H9 (cell line): ENCODE results near the gene CCDC141. TPM values are rescaled to one million over a fixed set of nuclear protein-coding genes. Genes with fewer than 3 reads are reported as not detected.

Experiments
- DNase-seq: peaks from one replicate; pipeline ENCODE4 v3.0.0-alpha.2; 2017
- H2AFZ ChIP-seq: one replicate; pipeline ENCODE4 v1.6.1; 2013; ENCODE audit warnings: mild to moderate bottlenecking, low read length, control low read depth, moderate library complexity
- H2AK5ac ChIP-seq: 2 replicates; pipeline ENCODE4 v1.6.1; 2013; ENCODE audit warnings: low read length, control low read depth, mixed read lengths; ENCODE audit not compliant: insufficient read length
- H2BK120ac ChIP-seq: one replicate; pipeline ENCODE4 v1.6.1; 2013; ENCODE audit warnings: low read depth, mild to moderate bottlenecking, low read length, control low read depth, inconsistent platforms; ENCODE audit not compliant: poor library complexity, severe bottlenecking
- H2BK12ac ChIP-seq: 2 replicates; pipeline ENCODE4 v1.6.1; 2013; ENCODE audit warnings: low read length, control low read depth, mixed read lengths, low read depth; ENCODE audit not compliant: insufficient read length
- H2BK15ac ChIP-seq: 2 replicates; pipeline ENCODE4 v1.6.1; 2013; ENCODE audit warnings: low read depth, low read length, control low read depth
- H2BK20ac ChIP-seq: one replicate; pipeline ENCODE4 v1.6.1; 2013; ENCODE audit warnings: low read depth, mild to moderate bottlenecking, low read length, control low read depth, inconsistent platforms; ENCODE audit not compliant: poor library complexity, severe bottlenecking
- H2BK5ac ChIP-seq: 2 replicates; pipeline ENCODE4 v1.6.1; 2013; ENCODE audit warnings: low read length, control low read depth, mixed read lengths; ENCODE audit not compliant: insufficient read length
- H3K14ac ChIP-seq: 2 replicates; pipeline ENCODE4 v1.6.1; 2013; ENCODE audit warnings: low read length, control low read depth; ENCODE audit not compliant: insufficient read depth
- H3K18ac ChIP-seq: 2 replicates; pipeline ENCODE4 v1.6.1; 2013; ENCODE audit warnings: low read depth, mild to moderate bottlenecking, mixed read lengths, low read length, control low read depth; ENCODE audit not compliant: insufficient read length
- H3K23ac ChIP-seq: 2 replicates; pipeline ENCODE4 v1.6.1; 2013; ENCODE audit warnings: low read length, control low read depth, mixed read lengths, low read depth; ENCODE audit not compliant: insufficient read length
- H3K23me2 ChIP-seq: 2 replicates; pipeline ENCODE4 v1.6.1; 2013; ENCODE audit warnings: low read depth, mild to moderate bottlenecking, mixed read lengths, low read length, control low read depth; ENCODE audit not compliant: insufficient read length, poor library complexity, severe bottlenecking
- H3K27ac ChIP-seq: 2 replicates; pipeline ENCODE4 v1.5.1; 2013; ENCODE audit warnings: low read length, control low read depth, mixed read lengths, low read depth; ENCODE audit not compliant: insufficient read length
- H3K27me3 ChIP-seq: 2 replicates; pipeline ENCODE4 v1.6.1; 2013; ENCODE audit warnings: low read length, control low read depth, inconsistent platforms; ENCODE audit not compliant: insufficient read depth
- H3K4ac ChIP-seq: 2 replicates; pipeline ENCODE4 v1.6.1; 2013; ENCODE audit warnings: low read depth, mild to moderate bottlenecking, control low read depth, inconsistent platforms, low read length, moderate library complexity
- H3K4me1 ChIP-seq: 2 replicates; pipeline ENCODE4 v1.6.1; 2013; ENCODE audit warnings: low read length, control low read depth, inconsistent platforms; ENCODE audit not compliant: insufficient read depth
- H3K4me2 ChIP-seq: 2 replicates; pipeline ENCODE4 v1.6.1; 2013; ENCODE audit warnings: low read length, control low read depth, mixed read lengths; ENCODE audit not compliant: insufficient read length, insufficient read depth
- H3K56ac ChIP-seq: 2 replicates; pipeline ENCODE4 v1.6.1; 2013; ENCODE audit warnings: low read depth, mild to moderate bottlenecking, mixed read lengths, low read length, control low read depth; ENCODE audit not compliant: insufficient read length
- H3K79me1 ChIP-seq: 2 replicates; pipeline ENCODE4 v1.6.1; 2013; ENCODE audit warnings: low read depth, mild to moderate bottlenecking, moderate library complexity, low read length, control low read depth, inconsistent platforms; ENCODE audit not compliant: insufficient read depth, poor library complexity, severe bottlenecking
- H3K79me2 ChIP-seq: 2 replicates; pipeline ENCODE4 v1.6.1; 2013; ENCODE audit warnings: low read length, control low read depth, inconsistent platforms; ENCODE audit not compliant: insufficient read depth
- H3K9ac ChIP-seq: 2 replicates; pipeline ENCODE4 v1.6.1; 2013; ENCODE audit warnings: low read length, control low read depth, mixed read lengths; ENCODE audit not compliant: insufficient read length; ENCODE audit errors: extremely low read depth
- H3K9me3 ChIP-seq: one replicate; pipeline ENCODE4 v1.6.1; 2013; ENCODE audit warnings: low read depth, low read length, inconsistent platforms; ENCODE audit not compliant: control insufficient read depth
- H3T11ph ChIP-seq: one replicate; pipeline ENCODE4 v1.6.1; 2013; ENCODE audit warnings: mild to moderate bottlenecking, low read length, control low read depth, inconsistent platforms
- H4K20me1 ChIP-seq: one replicate; pipeline ENCODE4 v1.6.1; 2013; ENCODE audit not compliant: control insufficient read depth, insufficient read length, insufficient read depth
- H4K5ac ChIP-seq: 2 replicates; pipeline ENCODE4 v1.6.1; 2013; ENCODE audit warnings: low read depth, mild to moderate bottlenecking, mixed read lengths, low read length, control low read depth; ENCODE audit not compliant: insufficient read length
- H4K8ac ChIP-seq: replicated peaks from 2 replicates; pipeline ENCODE4 v1.6.1; 2013; ENCODE audit warnings: low read length, control low read depth, mixed read lengths, low read depth; ENCODE audit not compliant: insufficient read length
- H4K91ac ChIP-seq: 2 replicates; pipeline ENCODE4 v1.6.1; 2013; ENCODE audit warnings: low read depth, mild to moderate bottlenecking, moderate library complexity, mixed read lengths, low read length, control low read depth; ENCODE audit not compliant: insufficient read length
- H3K27ac Mint-ChIP-seq, 3 experiments: 2 replicates in 2 of 3; 3 replicates in 1 of 3; pipeline ENCODE4 v1.8.0; 2020 to 2021; ENCODE audit warnings: mixed read lengths in 3 of 3, mild to moderate bottlenecking in 1 of 3, moderate library complexity in 1 of 3
- H3K27me3 Mint-ChIP-seq: 2 replicates; pipeline ENCODE4 v1.8.0; 2021; ENCODE audit warnings: low read depth, mild to moderate bottlenecking, moderate library complexity, mixed read lengths
- H3K36me3 Mint-ChIP-seq, 3 experiments: 2 replicates in 2 of 3; 3 replicates in 1 of 3; pipeline ENCODE4 v1.8.0; 2020 to 2021; ENCODE audit warnings: low read depth in 3 of 3, mixed read lengths in 3 of 3; ENCODE audit not compliant: insufficient read depth in 1 of 3
- H3K4me1 Mint-ChIP-seq, 2 experiments: 2 replicates each; pipeline ENCODE4 v1.8.0; 2020; ENCODE audit warnings: mixed read lengths in 2 of 2
- H3K4me3 Mint-ChIP-seq, 2 experiments: 2 replicates in 1 of 2; 3 replicates in 1 of 2; pipeline ENCODE4 v1.8.0; 2020 to 2021; ENCODE audit warnings: mild to moderate bottlenecking in 2 of 2, mixed read lengths in 2 of 2, moderate library complexity in 1 of 2
- H3K9me3 Mint-ChIP-seq, 2 experiments: 2 replicates in 1 of 2; 3 replicates in 1 of 2; pipeline ENCODE4 v1.8.0; 2020; ENCODE audit warnings: mild to moderate bottlenecking in 2 of 2, mixed read lengths in 2 of 2, moderate library complexity in 1 of 2
- WGBS: extraction: QIAGEN DNeasy Blood & Tissue Kit; methylation state at CpG from one replicate; pipeline ENCODE4 v1.1.7; 2013; ENCODE audit warnings: missing lambda C conversion rate, low lambda C conversion rate, mixed read lengths; ENCODE audit not compliant: insufficient read length; ENCODE audit errors: extremely low coverage; 5-methylcytosine and 5-hydroxymethylcytosine counted together
- total RNA-seq: library from RNA; stranded (reverse); gene quantifications from 2 replicates; pipeline ENCODE4 v1.2.1, GENCODE V29; 2021
- TF ChIP-seq, protein P1 (sequence below): fragments of 200-600 bp; sonication (generic); conservative IDR thresholded peaks from 3 replicates; pipeline ENCODE4 v1.8.0; 2021; ENCODE audit warnings: antibody characterized with exemption, mild to moderate bottlenecking

Gene CCDC141
- total RNA-seq, 1 experiment from 2014 or later: 1.0 TPM

- no peaks in the 10 kb centered on the region for H3K27me3 Mint-ChIP-seq
Measured at GRCh38 chr2:178843697-178844096, 206.2 kb downstream of the CCDC141 start.

More at GRCh38 chr2:178843697-178844096, 206.2 kb downstream of the CCDC141 start:
- H3K56ac ChIP-seq: no peak overlapping the region
- no peak overlapping the region for H3K4me2 ChIP-seq
- H3T11ph ChIP-seq: no peak overlapping the region
- H3K27me3 ChIP-seq: no peaks in the 10 kb centered on the region
- no peak for DNase-seq
- WGBS: no CpG with 5 or more reads among the region's 1 CpG
- no peak overlapping the region for H4K91ac ChIP-seq
- H3K4ac ChIP-seq: no peak overlapping the region
- Mint-ChIP-seq H3K9me3 (peaks cover 2 to 9% of the 10 kb centered on the region in 2 experiments; a peak in 4 of 5 replicates), H3K4me3 (no peak overlapping the region), H3K36me3 (peaks cover 0 to 13% (median 9%) of the 10 kb centered on the region in 3 experiments; a peak in 5 of 7 replicates), H3K27ac (no peak overlapping the region), H3K4me1 (peaks cover 26 to 28% of the 10 kb centered on the region in 2 experiments)
- H2AFZ ChIP-seq: no peak overlapping the region
- no peaks in the 10 kb centered on the region for H3K9me3 ChIP-seq
- TF ChIP-seq, protein P1, sequence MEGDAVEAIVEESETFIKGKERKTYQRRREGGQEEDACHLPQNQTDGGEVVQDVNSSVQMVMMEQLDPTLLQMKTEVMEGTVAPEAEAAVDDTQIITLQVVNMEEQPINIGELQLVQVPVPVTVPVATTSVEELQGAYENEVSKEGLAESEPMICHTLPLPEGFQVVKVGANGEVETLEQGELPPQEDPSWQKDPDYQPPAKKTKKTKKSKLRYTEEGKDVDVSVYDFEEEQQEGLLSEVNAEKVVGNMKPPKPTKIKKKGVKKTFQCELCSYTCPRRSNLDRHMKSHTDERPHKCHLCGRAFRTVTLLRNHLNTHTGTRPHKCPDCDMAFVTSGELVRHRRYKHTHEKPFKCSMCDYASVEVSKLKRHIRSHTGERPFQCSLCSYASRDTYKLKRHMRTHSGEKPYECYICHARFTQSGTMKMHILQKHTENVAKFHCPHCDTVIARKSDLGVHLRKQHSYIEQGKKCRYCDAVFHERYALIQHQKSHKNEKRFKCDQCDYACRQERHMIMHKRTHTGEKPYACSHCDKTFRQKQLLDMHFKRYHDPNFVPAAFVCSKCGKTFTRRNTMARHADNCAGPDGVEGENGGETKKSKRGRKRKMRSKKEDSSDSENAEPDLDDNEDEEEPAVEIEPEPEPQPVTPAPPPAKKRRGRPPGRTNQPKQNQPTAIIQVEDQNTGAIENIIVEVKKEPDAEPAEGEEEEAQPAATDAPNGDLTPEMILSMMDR: no peak
- H3K23ac ChIP-seq: no peak overlapping the region
- no peak overlapping the region for H4K5ac ChIP-seq
- peaks cover 8% of the 10 kb centered on the region for H3K4me1 ChIP-seq
- H3K79me1 ChIP-seq: no peaks in the 10 kb centered on the region
- H4K8ac ChIP-seq: no peak overlapping the region
- H2BK5ac ChIP-seq: no peak overlapping the region
- no peak overlapping the region for H2AK5ac ChIP-seq
- no peaks in the 10 kb centered on the region for H3K79me2 ChIP-seq
- no peak overlapping the region for H2BK12ac ChIP-seq
- no peak overlapping the region for H2BK120ac ChIP-seq
- H2BK20ac ChIP-seq: no peak overlapping the region
- no peak overlapping the region for H3K27ac ChIP-seq
- H3K23me2 ChIP-seq: no peaks in the 10 kb centered on the region
- no peak overlapping the region for H3K14ac ChIP-seq
- no peak overlapping the region for H3K18ac ChIP-seq
- no peaks in the 10 kb centered on the region for H4K20me1 ChIP-seq
- no peak overlapping the region for H3K9ac ChIP-seq
- H2BK15ac ChIP-seq: no peak overlapping the region
